ENCODE data around the gene ZSWIM2. TPM values are rescaled to one million over a fixed set of nuclear protein-coding genes. Genes with fewer than 3 reads are reported as not detected.
"Not testable (repeated sequence)": the region's sequence is repeated elsewhere in the genome, so short reads cannot be mapped to it uniquely, and the experiment has no call there.

Gene ZSWIM2, protein sequence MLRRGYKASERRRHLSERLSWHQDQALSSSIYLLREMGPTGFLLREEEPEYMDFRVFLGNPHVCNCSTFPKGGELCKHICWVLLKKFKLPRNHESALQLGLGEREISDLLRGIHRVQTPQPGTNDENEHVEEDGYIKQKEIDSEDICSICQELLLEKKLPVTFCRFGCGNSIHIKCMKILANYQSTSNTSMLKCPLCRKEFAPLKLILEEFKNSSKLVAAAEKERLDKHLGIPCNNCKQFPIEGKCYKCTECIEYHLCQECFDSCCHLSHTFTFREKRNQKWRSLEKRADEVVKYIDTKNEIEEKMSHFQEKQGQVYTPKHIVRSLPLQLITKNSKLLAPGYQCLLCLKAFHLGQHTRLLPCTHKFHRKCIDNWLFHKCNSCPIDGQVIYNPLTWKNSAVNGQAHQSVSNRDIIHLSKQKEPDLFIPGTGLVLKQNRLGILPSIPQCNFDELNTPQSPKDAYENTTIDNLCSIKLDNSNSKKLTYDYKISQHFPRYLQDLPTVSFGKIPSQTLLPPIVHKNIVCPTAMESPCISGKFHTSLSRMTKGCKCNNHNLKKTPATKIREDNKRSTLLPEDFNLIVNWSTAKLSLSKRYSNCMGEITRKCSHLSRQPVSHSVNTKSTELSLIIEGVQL
- total RNA-seq (not detected), polyA plus RNA-seq (under 1 TPM in 1 of 3 donors, not detected in 2; 0.13 TPM)
- long read RNA-seq, donor 1 = 0 reads
- long read RNA-seq, donor 2 = 0 reads
- long read RNA-seq, donor 3 = 0 reads
- long read RNA-seq, donor 4 = 0 reads
- long read RNA-seq, donor 5 = 0 reads
- long read RNA-seq, donor 6 = 0 reads
- long read RNA-seq, donor 7 = 0 reads
- long read RNA-seq, donor 8 = 0 reads
- long read RNA-seq, donor 9 = 0 reads
- long read RNA-seq, donor 10 = 0 reads

DNA sequence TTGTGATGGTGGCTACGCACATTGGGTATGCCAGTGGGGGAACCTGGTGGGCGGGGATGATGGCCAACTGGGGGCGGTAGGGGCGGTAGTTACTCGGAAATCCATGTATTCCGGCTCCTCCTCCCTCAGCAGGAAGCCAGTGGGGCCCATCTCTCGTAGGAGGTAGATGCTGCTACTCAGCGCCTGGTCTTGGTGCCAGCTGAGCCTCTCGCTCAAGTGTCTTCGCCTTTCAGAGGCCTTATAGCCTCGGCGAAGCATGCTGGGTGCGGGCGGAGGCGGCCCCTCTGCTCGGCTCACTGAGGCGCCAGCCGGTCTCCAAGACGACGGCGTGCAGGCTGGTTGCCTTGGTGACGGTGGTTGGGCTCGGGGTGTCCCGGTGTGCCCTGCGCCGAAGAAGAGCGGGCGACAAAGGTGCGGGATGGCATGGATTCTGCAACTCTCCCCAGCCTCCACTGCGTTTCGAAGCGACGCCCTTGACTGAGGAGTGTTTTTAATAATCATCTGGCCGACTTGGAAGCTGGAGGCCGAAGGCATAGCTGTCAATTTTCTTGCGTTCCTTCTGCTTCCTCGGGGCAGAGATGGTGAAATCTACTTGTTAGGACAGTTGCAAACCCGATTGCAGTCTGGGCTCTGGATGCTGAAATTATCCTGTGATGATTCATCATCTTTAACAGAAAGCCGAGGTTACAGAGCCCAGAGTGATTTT is at the start of gene ZSWIM2:
TSS of gene ZSWIM2 (minus strand) at position 298 of the 706 bp plus-strand sequence. CDS start at position 258, 40 bp downstream.
- DNase-seq = peak; percentile 37 to 87 (median 49)
- peaks cover 0 to 6% of the 10 kb centered on the region in 2 donors for H3K4me1 ChIP-seq (replicated peaks in 1 of 2)
- WGBS, 4 donors = 2 to 12% (median 3%) methylated on average over 11 to 39 of the region's 39 CpGs
- no peaks in the 10 kb centered on the region for H3K9me3 ChIP-seq (replicated peaks in 1 of 3)
- no peaks in the 10 kb centered on the region for H3K36me3 ChIP-seq (replicated peaks in 1 of 2)
- peaks cover 4% of the 10 kb centered on the region for H3K27me3 ChIP-seq
- no peak within 1 kb of the TSS for H3K27ac ChIP-seq
- H3K4me3 ChIP-seq = peak within 1 kb of the TSS in 2 of 4 donors; percentile 3 to 52
- TF ChIP-seq, protein P1, sequence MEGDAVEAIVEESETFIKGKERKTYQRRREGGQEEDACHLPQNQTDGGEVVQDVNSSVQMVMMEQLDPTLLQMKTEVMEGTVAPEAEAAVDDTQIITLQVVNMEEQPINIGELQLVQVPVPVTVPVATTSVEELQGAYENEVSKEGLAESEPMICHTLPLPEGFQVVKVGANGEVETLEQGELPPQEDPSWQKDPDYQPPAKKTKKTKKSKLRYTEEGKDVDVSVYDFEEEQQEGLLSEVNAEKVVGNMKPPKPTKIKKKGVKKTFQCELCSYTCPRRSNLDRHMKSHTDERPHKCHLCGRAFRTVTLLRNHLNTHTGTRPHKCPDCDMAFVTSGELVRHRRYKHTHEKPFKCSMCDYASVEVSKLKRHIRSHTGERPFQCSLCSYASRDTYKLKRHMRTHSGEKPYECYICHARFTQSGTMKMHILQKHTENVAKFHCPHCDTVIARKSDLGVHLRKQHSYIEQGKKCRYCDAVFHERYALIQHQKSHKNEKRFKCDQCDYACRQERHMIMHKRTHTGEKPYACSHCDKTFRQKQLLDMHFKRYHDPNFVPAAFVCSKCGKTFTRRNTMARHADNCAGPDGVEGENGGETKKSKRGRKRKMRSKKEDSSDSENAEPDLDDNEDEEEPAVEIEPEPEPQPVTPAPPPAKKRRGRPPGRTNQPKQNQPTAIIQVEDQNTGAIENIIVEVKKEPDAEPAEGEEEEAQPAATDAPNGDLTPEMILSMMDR (IDR thresholded peaks at IDR 0.05) = no peak
- no peak for TF ChIP-seq POLR2A (IDR thresholded peaks at IDR 0.05)
- intact Hi-C loops (cut with DNase I) = no loop called here

DNA sequence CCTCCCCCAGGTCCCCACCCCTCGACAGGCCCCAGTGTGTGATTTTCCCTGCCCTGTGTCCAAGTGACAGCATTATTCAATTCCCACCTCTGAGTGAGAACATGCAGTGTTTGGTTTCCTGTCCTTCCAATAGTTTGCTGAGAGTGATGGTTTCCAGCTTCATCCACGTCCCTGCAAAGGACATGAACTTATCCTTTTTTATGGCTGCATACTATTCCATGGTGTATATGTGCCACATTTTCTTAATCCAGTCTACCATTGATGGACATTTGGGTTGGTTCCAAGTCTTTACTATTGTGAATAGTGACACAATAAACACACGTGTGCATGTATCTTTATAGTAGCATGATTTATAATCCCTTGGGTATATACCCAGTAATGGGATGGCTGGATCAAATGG is 47.2 kb upstream of the ZSWIM2 start:
- H3K27me3 ChIP-seq; H3K4me1 ChIP-seq (replicated peaks in 1 of 2); intact Hi-C loops (cut with DNase I); DNase-seq; H3K4me3 ChIP-seq; H3K36me3 ChIP-seq (replicated peaks in 1 of 2); H3K9me3 ChIP-seq (replicated peaks in 1 of 3); H3K27ac ChIP-seq: not testable (repeated sequence)
- WGBS, 4 donors = 67 to 75% (median 71%) methylated on average over 3 of the region's 3 CpGs

DNA sequence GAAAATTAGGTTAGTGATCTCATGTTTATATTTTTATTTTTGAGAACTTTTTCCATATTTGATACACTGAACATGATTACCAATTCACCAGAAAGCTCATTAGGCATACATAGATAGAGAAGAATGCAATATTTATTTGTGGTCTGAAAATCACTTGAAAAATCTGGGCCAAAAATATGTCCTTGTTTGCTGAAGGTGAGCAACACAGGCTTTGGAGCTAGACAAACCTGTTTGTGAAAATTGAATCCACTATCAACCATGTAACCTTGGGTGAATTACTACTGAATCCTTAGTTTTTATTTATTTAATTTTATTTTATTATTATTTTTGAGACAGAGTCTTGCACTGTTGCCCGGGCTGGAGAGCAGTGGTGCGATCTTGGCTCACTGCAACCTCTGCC is 46.5 kb upstream of the ZSWIM2 start:
- intact Hi-C loops (cut with DNase I) = no loop called here
- Histone ChIP-seq H3K27me3 (no peaks in the 10 kb centered on the region), H3K36me3 (replicated peaks in 1 of 2) (no peaks in the 10 kb centered on the region), H3K4me3 (no peak overlapping the region), H3K27ac (no peak overlapping the region), H3K4me1 (replicated peaks in 1 of 2) (no peaks in the 10 kb centered on the region), H3K9me3 (replicated peaks in 1 of 3) (no peaks in the 10 kb centered on the region)
- no peak for DNase-seq
- 84 to 97% (median 91%) methylated on average over 2 of the region's 2 CpGs for WGBS, 4 donors
- TF ChIP-seq, protein P1 (IDR thresholded peaks at IDR 0.05) = no peak
- no peak for TF ChIP-seq POLR2A (IDR thresholded peaks at IDR 0.05)

DNA sequence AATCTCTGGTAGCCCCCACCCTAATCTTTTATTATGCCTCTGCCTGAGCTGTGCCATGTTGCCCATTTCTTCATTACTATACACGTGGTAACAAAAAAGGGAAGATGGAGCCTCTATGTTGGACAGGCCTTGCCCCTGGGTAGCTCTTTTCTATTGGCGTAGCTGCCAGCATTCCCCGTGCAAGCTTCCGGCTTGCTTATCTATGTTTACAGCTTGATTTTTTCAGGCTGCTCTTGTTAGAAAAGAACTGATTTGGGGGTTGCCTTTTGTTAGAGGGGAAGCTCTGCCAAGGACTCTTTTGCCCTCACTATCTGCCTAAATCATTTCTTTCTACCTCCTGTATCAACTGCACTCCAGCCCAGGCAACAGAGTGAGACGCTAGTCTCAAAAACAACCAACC is 45.5 kb upstream of the ZSWIM2 start:
- 67 to 74% (median 72%) methylated on average over 5 of the region's 5 CpGs for WGBS, 4 donors
- TF ChIP-seq, protein P1 (IDR thresholded peaks at IDR 0.05) = no peak
- no peak for TF ChIP-seq POLR2A (IDR thresholded peaks at IDR 0.05)

More for the DNA sequence above, 45.5 kb upstream of the ZSWIM2 start:
- no peaks in the 10 kb centered on the region for H3K27me3 ChIP-seq
- no peak overlapping the region for H3K4me3 ChIP-seq
- DNase-seq = no peak
- intact Hi-C loops (cut with DNase I) = no loop called here
- H3K9me3 ChIP-seq (replicated peaks in 1 of 3) = no peaks in the 10 kb centered on the region
- no peak overlapping the region for H3K27ac ChIP-seq
- H3K36me3 ChIP-seq (replicated peaks in 1 of 2) = no peaks in the 10 kb centered on the region
- H3K4me1 ChIP-seq (replicated peaks in 1 of 2) = no peaks in the 10 kb centered on the region

All from adrenal gland (tissue), 19 donors.